ENCODE results near the gene UVRAG. TPM values are rescaled to one million over a fixed set of nuclear protein-coding genes. Genes with fewer than 3 reads are reported as not detected.
A peak's percentile ranks its signal among the peaks of the same experiment; 100 is the strongest.
"Not testable (repeated sequence)": the region's sequence is repeated elsewhere in the genome, so short reads cannot be mapped to it uniquely, and the experiment has no call there.

Gene UVRAG
- total RNA-seq, 1 experiment from 2014 or later = 16.4 TPM

DNA sequence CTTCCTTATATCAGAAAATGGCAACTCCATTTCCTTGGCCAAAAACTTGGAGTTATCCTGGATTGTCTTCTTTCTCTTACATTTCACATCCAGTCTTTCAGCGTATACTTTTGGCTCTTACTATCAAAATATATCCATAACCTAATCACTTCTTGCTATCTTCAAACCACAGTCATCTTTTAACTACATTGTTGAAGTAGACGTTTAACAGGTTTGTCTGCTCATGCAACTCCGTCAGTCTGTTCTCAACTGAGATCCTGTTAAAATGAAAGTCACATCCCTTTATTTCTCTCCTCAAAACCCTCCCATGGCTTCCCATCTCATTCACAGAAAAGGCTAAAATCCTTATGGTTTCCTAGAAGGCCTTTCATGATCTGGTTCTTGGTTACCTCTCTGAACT is 41.9 kb downstream of the UVRAG start:
- DNase-seq = no peak

DNA sequence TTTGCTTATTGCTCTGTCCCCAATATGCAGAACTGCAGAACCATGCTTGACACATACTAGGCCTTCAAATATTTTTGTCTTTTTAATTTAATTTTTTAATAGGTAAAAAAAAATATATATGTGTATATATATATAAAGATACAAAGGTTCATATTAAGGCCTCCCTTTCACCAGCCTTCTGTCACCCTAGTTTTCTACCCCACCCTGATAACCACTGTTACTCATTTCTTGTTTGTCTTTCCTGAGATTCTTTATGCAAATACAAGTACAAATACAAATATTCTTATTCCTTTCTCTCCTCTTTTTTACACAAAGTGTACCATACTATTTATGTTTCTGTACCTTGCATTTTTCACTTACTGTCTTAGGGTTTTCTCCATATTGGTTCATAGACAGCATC is 43.0 kb downstream of the UVRAG start:
- H3K4me3 ChIP-seq (ENCODE audit: insufficient read depth, low read depth, low read length) = no peak overlapping the region
- DNase-seq = no peak
- no peaks in the 10 kb centered on the region for H3K36me3 ChIP-seq (replicated peaks; ENCODE audit: control insufficient read depth, insufficient read depth, low read length)

More for the DNA sequence above, 41.9 kb downstream of the UVRAG start:
- Histone ChIP-seq H3K27me3 (ENCODE audit: control insufficient read depth, insufficient read depth, low read length) (no peaks in the 10 kb centered on the region), H3K36me3 (replicated peaks; ENCODE audit: control insufficient read depth, insufficient read depth, low read length) (no peaks in the 10 kb centered on the region), H3K4me3 (ENCODE audit: insufficient read depth, low read depth, low read length) (no peak overlapping the region)

DNA sequence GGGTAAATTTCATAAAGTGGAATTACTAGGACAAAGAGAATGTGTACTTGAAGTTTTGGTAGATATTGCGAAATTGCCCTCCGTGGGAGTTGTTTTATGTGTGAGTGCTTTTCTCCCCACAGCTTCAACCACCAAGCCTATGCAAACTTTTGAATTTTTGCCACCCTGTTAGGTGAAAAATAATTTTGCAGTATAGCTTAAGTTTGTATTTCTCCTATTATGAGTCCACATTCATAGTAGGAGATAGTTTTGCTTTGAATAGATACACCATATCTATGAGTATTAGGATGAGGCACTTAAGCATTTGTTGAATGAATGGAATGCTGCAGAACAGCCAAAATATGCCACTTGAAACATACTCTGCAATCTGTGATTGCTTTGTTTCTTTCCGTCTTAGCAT is 43.6 kb downstream of the UVRAG start:
- no peaks in the 10 kb centered on the region for H3K27me3 ChIP-seq (ENCODE audit: control insufficient read depth, insufficient read depth, low read length)
- H3K36me3 ChIP-seq (replicated peaks; ENCODE audit: control insufficient read depth, insufficient read depth, low read length) = no peaks in the 10 kb centered on the region
- H3K4me3 ChIP-seq (ENCODE audit: insufficient read depth, low read depth, low read length) = no peak overlapping the region
- no peak for DNase-seq

More for the DNA sequence above, 43.0 kb downstream of the UVRAG start:
- H3K27me3 ChIP-seq (ENCODE audit: control insufficient read depth, insufficient read depth, low read length) = no peaks in the 10 kb centered on the region

GRCh38 chr11:75859614-75860013 is 44.6 kb downstream of the UVRAG start:
- no peaks in the 10 kb centered on the region for H3K36me3 ChIP-seq (replicated peaks; ENCODE audit: control insufficient read depth, insufficient read depth, low read length)
- no peak overlapping the region for H3K4me3 ChIP-seq (ENCODE audit: insufficient read depth, low read depth, low read length)
- H3K27me3 ChIP-seq (ENCODE audit: control insufficient read depth, insufficient read depth, low read length) = no peaks in the 10 kb centered on the region
- no peak for DNase-seq

DNA sequence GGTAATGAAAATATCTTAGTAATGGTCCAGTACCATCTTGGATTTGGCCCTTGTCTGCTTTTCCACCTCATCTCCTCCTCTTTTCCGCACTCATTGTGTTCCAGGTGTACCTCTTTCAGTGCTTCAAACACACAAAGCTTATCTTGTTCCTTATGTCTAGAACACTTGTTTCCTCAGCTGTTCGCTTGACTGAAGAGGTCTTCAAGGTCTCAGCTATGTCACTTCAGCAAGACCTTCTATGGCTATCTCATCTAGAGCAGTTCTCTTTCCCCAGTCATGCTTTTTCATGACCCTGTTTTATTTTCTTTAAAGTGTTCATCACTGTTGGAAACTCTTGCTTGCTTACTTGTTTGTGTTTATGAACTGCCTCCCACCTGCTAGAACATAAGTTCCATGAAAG is 47.4 kb downstream of the UVRAG start:
- H3K27me3 ChIP-seq (ENCODE audit: control insufficient read depth, insufficient read depth, low read length) = no peaks in the 10 kb centered on the region
- H3K4me3 ChIP-seq (ENCODE audit: insufficient read depth, low read depth, low read length) = no peak overlapping the region
- no peaks in the 10 kb centered on the region for H3K36me3 ChIP-seq (replicated peaks; ENCODE audit: control insufficient read depth, insufficient read depth, low read length)
- DNase-seq = no peak

GRCh38 chr11:75867778-75868374 is 52.9 kb downstream of the UVRAG start:
- DNase-seq = peak; percentile 43
- H3K36me3 ChIP-seq (replicated peaks; ENCODE audit: control insufficient read depth, insufficient read depth, low read length) = no peaks in the 10 kb centered on the region
- no peaks in the 10 kb centered on the region for H3K27me3 ChIP-seq (ENCODE audit: control insufficient read depth, insufficient read depth, low read length)
- H3K4me3 ChIP-seq (ENCODE audit: insufficient read depth, low read depth, low read length) = no peak overlapping the region

DNA sequence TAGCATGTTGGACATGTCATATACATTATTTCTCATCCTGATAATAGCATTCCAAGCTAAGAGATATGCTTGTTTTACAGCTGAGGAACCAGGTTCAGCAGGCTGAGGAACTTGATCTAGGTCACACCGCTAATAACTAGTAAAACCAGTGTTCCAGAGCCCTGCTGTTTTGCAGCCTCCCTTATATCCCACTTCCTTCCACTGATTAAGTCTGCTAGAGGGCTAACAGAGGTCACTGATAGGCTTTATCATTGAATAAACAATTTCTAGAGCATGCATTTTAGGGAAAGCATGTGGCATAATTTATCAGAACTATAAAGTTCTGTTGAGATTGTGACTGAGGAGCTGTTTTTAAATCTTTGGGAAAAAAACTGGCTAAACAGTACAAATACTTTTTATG is 54.0 kb downstream of the UVRAG start:
- no peaks in the 10 kb centered on the region for H3K36me3 ChIP-seq (replicated peaks; ENCODE audit: control insufficient read depth, insufficient read depth, low read length)
- H3K4me3 ChIP-seq (ENCODE audit: insufficient read depth, low read depth, low read length) = no peak overlapping the region
- no peaks in the 10 kb centered on the region for H3K27me3 ChIP-seq (ENCODE audit: control insufficient read depth, insufficient read depth, low read length)
- no peak for DNase-seq

- Histone ChIP-seq H3K36me3 (replicated peaks; ENCODE audit: control insufficient read depth, insufficient read depth, low read length) (no peaks in the 10 kb centered on the region), H3K27me3 (ENCODE audit: control insufficient read depth, insufficient read depth, low read length) (no peaks in the 10 kb centered on the region), H3K4me3 (ENCODE audit: insufficient read depth, low read depth, low read length) (no peak overlapping the region)
- no peak for DNase-seq
Measured at GRCh38 chr11:75869661-75870455, 54.8 kb downstream of the UVRAG start.

DNA sequence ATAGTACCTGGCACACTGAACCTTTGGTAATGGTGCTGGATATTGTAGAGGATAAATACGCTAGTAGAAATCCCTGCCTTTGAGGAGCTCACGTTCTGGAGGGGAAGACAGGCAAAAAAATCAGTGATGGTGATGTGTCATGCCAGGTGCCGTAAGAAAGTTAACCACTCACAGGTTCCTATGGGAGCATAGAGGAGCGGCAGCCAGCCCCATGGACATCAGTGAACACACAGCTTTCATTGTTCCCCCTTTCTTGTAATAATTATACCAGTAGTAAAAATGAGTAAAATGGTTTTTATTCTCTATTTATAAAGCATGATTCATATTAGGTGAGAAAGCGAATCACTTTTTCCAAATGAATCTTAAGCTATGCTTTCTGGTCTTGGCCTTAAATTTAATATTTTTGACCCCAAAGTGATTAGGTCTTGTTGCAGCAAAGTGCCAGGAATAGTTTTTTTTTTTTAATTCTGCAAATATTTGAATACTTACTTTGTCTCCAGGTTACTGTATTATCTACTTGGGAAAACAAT is 57.9 kb downstream of the UVRAG start:
- H3K4me3 ChIP-seq (ENCODE audit: insufficient read depth, low read depth, low read length) = no peak overlapping the region
- H3K27me3 ChIP-seq (ENCODE audit: control insufficient read depth, insufficient read depth, low read length) = no peaks in the 10 kb centered on the region
- no peak for DNase-seq
- H3K36me3 ChIP-seq (replicated peaks; ENCODE audit: control insufficient read depth, insufficient read depth, low read length) = no peaks in the 10 kb centered on the region

DNA sequence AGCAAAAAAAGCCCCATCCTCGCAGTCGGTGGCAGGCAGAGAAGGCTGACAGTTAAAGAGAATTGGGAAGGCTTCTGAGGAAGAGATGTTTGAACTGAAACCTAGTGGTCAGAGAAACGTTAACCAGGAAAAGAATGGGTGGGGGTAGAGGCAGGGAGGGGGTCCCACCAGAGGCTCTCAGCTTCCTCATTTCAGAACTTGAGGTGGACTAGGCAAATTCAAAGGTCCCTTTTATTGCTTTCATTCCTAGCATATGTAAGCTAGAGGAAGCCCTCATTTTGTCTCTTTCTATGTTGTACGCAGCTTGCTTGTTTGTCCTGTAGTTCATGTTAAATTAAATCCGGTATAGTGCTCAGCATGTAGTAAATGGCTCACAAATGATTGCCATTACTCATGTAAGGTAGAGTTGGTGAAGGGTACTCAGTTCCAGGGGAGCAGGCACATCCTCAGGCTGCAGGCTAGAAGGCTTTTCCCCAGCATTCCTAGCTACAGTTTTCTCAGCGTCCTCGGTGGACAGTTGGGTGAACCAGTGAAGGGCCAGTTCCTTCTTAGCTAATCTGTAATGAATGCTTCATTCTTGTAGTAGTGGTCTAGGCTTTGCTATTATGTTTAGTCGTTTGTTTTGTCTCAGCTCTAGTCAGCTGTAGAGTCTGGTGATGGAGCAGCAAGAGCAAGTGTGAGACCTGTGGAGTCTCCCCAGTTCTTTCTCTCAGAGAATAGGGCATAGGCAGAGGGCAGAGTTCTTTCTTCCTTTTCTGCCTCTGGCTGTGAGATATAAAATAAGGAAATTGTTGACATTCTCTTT is 58.6 kb downstream of the UVRAG start:
- peak; percentile 16 for DNase-seq

DNA sequence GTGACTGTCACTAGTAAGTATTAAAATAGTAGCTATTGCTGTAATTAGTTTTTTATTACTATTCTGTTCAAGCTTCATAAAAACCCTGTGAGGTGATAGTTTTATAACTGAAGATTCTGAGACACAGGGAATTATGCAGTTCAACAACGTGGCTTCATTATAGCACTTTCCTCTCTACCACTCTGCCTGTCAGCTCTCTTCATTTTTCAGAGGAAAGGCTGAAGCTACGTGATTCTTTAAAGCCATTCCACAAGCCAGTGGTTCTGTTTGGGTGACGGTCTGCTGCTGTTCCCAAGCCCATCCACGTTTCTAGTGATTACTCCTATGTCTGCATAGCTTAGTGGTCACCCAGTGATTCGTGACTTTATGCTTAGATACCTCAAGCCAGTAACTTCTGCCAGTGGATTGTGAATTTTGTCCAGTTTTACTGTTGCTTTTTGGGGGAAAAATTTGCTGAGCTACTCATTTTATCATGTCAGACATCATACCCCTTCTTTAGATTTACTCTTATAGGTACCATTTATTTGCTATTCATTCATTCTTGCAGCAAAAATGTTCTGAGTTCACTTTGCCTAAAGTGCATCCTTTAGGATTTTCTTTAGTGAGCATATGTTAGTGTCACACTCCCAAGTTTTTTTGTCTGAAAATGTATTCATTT is 59.8 kb downstream of the UVRAG start:
- no peak for DNase-seq
- Histone ChIP-seq H3K36me3 (replicated peaks; ENCODE audit: control insufficient read depth, insufficient read depth, low read length) (no peaks in the 10 kb centered on the region), H3K4me3 (ENCODE audit: insufficient read depth, low read depth, low read length) (no peak overlapping the region), H3K27me3 (ENCODE audit: control insufficient read depth, insufficient read depth, low read length) (no peaks in the 10 kb centered on the region)

More for the DNA sequence above, 58.6 kb downstream of the UVRAG start:
- no peak overlapping the region for H3K4me3 ChIP-seq (ENCODE audit: insufficient read depth, low read depth, low read length)
- no peaks in the 10 kb centered on the region for H3K27me3 ChIP-seq (ENCODE audit: control insufficient read depth, insufficient read depth, low read length)
- H3K36me3 ChIP-seq (replicated peaks; ENCODE audit: control insufficient read depth, insufficient read depth, low read length) = no peaks in the 10 kb centered on the region

GRCh38 chr11:75877327-75877726 is 62.3 kb downstream of the UVRAG start:
- not testable (repeated sequence) for H3K36me3 ChIP-seq (replicated peaks; ENCODE audit: control insufficient read depth, insufficient read depth, low read length); H3K4me3 ChIP-seq (ENCODE audit: insufficient read depth, low read depth, low read length); H3K27me3 ChIP-seq (ENCODE audit: control insufficient read depth, insufficient read depth, low read length); DNase-seq

DNA sequence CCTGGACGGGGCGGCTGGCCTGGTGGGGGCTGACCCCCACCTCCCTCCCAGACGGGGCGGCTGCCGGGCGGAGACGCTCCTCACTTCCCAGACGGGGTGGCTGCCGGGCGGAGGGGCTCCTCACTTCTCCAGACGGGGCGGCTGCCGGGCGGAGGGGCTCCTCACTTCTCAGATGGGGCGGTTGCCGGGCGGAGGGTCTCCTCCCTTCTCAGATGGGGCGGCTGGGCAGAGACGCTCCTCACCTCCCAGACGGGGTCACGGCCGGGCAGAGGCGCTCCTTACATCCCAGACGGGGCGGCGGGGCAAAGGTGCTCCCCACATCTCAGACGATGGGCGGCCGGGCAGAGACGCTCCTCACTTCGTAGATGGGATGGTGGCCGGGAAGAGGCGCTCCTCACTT is 62.9 kb downstream of the UVRAG start:
- not testable (repeated sequence) for H3K4me3 ChIP-seq (ENCODE audit: insufficient read depth, low read depth, low read length); DNase-seq; H3K27me3 ChIP-seq (ENCODE audit: control insufficient read depth, insufficient read depth, low read length); H3K36me3 ChIP-seq (replicated peaks; ENCODE audit: control insufficient read depth, insufficient read depth, low read length)

GRCh38 chr11:75878933-75879332 is 63.9 kb downstream of the UVRAG start:
- no peak for DNase-seq
- Histone ChIP-seq H3K4me3 (ENCODE audit: insufficient read depth, low read depth, low read length) (no peak overlapping the region), H3K36me3 (replicated peaks; ENCODE audit: control insufficient read depth, insufficient read depth, low read length) (no peaks in the 10 kb centered on the region), H3K27me3 (ENCODE audit: control insufficient read depth, insufficient read depth, low read length) (no peaks in the 10 kb centered on the region)

All from H7 (cell line).